Subcutaneous abdominal adipose tissue (tissue), 5 donors: ENCODE results near the gene P2RY13.

Source experiments
- H3K27ac ChIP-seq: one replicate; pipeline ENCODE4 v1.7.0; 2013; ENCODE audit warnings: low read depth, mild to moderate bottlenecking, inconsistent platforms, low read length, moderate library complexity
- H3K27me3 ChIP-seq, 5 donors: one replicate each; pipeline ENCODE4 v1.7.0; 2013; ENCODE audit warnings: low read length in 5 of 5, inconsistent platforms in 1 of 5; ENCODE audit not compliant: control insufficient read depth in 5 of 5, insufficient read depth in 4 of 5
- H3K36me3 ChIP-seq, 5 donors: one replicate each; pipeline ENCODE4 v1.7.0; 2013; ENCODE audit warnings: low read length in 5 of 5; ENCODE audit not compliant: control insufficient read depth in 5 of 5, insufficient read depth in 5 of 5
- H3K4me1 ChIP-seq, 5 donors: one replicate each; pipeline ENCODE4 v1.7.0; 2013; ENCODE audit warnings: low read length in 5 of 5, mild to moderate bottlenecking in 3 of 5, moderate library complexity in 1 of 5; ENCODE audit not compliant: control insufficient read depth in 5 of 5, insufficient read depth in 5 of 5
- H3K4me3 ChIP-seq, 5 donors: one replicate each; pipeline ENCODE4 v1.7.0; 2013; ENCODE audit warnings: low read length in 5 of 5, low read depth in 1 of 5
- H3K9ac ChIP-seq, 5 donors: one replicate each; pipeline ENCODE4 v1.7.0; 2013; ENCODE audit warnings: low read length in 5 of 5, mild to moderate bottlenecking in 4 of 5, moderate library complexity in 3 of 5
- H3K9me3 ChIP-seq, 5 donors: one replicate each; pipeline ENCODE4 v1.7.0; 2013; ENCODE audit warnings: low read length in 5 of 5; ENCODE audit not compliant: control insufficient read depth in 5 of 5
- donor health status: healthy.
- donor health status: healthy.
- donor health status: healthy.
- donor health status: healthy.
- donor health status: healthy.

Gene P2RY13

DNA sequence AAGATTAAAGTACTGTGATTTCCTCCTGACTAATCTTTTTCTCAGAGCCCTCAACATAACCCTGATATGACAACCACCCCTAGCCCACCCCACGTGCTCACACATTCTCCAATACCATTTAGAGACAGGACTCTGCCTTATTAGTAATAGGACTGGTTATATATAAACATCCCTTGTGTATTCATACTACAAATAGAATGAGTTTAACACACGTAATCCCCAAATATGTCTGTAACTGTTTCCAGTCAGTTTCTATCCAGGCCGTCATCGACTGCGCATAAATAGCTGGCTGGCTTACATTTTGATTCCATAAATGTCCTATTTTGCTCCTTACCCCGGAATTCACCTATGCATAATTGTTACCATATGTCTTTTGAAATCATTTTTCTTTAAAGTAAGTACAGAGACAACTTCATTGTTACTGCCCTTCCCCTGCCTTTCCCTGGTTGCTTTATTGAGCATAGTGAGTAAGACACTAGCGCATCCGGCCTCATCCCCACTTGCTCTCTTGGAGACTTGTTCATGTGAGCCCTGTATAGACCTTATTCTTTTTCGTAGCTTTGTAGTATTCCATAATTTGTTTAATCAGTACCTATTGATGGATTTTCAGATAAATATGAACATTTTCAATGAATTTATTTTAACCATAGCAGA, 47.6 kb downstream of the P2RY13 start:
- Histone ChIP-seq H3K9me3 (no peaks in the 10 kb centered on the region), H3K36me3 (no peaks in the 10 kb centered on the region), H3K4me3 (no peak overlapping the region), H3K27me3 (no peaks in the 10 kb centered on the region), H3K27ac (no peak overlapping the region), H3K9ac (no peak overlapping the region), H3K4me1 (peaks cover 0 to 9% (median 7%) of the 10 kb centered on the region in 5 donors)

DNA sequence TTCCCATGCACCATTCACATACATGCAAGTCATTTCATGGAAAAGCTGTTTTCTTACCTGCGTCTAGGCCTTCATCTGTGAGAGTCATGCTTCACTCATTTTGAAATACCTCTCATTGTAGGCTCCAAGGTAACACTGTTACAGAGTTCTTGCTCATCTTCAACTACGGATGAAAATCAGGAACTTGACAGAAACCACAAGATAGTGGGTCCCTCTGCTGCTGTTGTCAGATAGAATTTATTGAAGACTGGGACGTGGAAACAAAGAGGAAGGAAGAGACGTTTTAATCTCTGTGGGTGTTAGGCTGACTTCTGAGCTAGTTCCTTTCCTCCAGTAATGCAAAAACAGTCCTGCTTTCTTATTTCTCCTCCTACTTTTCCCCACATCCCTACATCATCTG, 51.1 kb downstream of the P2RY13 start, which contains the start of gene P2RY14:
Gene P2RY14 (minus strand): TSS at position 313 of the 400 bp plus-strand sequence. CDS start 64,226 bp downstream, outside the sequence.
- H3K9me3 ChIP-seq = no peaks in the 10 kb centered on the region
- H3K36me3 ChIP-seq = no peaks in the 10 kb centered on the region
- H3K4me1 ChIP-seq = peaks cover 0 to 8% (median 0%) of the 10 kb centered on the region in 5 donors
- no peak within 1 kb of the TSS for H3K9ac ChIP-seq
- H3K4me3 ChIP-seq = peak within 1 kb of the TSS; percentile 23 to 59 (median 53)
- H3K27me3 ChIP-seq = no peaks in the 10 kb centered on the region
- H3K27ac ChIP-seq = no peak within 1 kb of the TSS

DNA sequence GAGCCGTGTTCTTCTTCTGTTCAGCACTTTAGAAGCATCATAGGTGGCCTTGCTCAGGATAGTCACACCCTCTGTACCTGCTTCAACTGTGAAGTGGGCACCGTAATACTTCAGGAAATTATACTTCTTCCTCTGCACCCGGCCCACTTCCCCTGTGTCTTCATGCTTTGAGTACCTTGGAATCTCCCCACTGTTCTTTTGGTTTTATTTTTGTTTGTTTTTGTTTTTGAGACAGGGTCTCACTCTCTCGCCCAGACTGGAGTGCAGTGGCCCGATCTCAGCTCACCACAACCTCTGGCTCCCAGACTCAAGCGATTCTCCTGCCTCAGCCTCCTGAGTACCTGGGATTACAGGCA, 52.7 kb downstream of the P2RY13 start:
- Histone ChIP-seq H3K9me3 (no peaks in the 10 kb centered on the region), H3K4me3 (peak overlapping the region; percentile 0 to 59 (median 45)), H3K4me1 (peaks cover 0 to 8% (median 0%) of the 10 kb centered on the region in 5 donors), H3K27me3 (no peaks in the 10 kb centered on the region), H3K9ac (no peak overlapping the region), H3K27ac (no peak overlapping the region), H3K36me3 (no peaks in the 10 kb centered on the region)
